Endothelial cell of umbilical vein (primary cell): Measurements from ENCODE around the gene SDC1.

ENCODE experiments used
- EZH2 ChIP-seq: IDR thresholded peaks from 2 replicates; pipeline ENCODE4 v1.6.1; 2012; ENCODE audit warnings: borderline replicate concordance, low read depth, mild to moderate bottlenecking, moderate library complexity, low read length, inconsistent platforms; ENCODE audit not compliant: severe bottlenecking
- FOS ChIP-seq: IDR thresholded peaks from 2 replicates; pipeline ENCODE4 v1.6.1; 2011; ENCODE audit warnings: mild to moderate bottlenecking, low read length, moderate library complexity, borderline replicate concordance; ENCODE audit not compliant: insufficient read depth
- GATA2 ChIP-seq: IDR thresholded peaks from 2 replicates; pipeline ENCODE4 v1.7.0; 2011; ENCODE audit warnings: low read depth, mild to moderate bottlenecking, moderate library complexity, mixed read lengths, low read length; ENCODE audit not compliant: insufficient read length, insufficient read depth
- MYC ChIP-seq: IDR thresholded peaks from one replicate; pipeline ENCODE4 v1.6.1; 2011; ENCODE audit warnings: mild to moderate bottlenecking, low read depth, low read length
- POLR2A ChIP-seq: IDR thresholded peaks from 2 replicates; pipeline ENCODE4 v1.6.1; 2012; ENCODE audit warnings: low read depth, mild to moderate bottlenecking, control low read depth, low read length
- POLR2AphosphoS5 ChIP-seq: IDR thresholded peaks from 2 replicates; pipeline ENCODE4 v1.6.1; 2012; ENCODE audit warnings: low read depth, mild to moderate bottlenecking, control low read depth, low read length, moderate library complexity; ENCODE audit not compliant: insufficient read depth
- TF ChIP-seq, protein P1 (sequence below), 2 donors: IDR thresholded peaks; 1 replicate in 1 of 2; 2 replicates in 1 of 2; pipeline ENCODE4 v1.5.1; 2011; ENCODE audit warnings: low read length in 2 of 2, mild to moderate bottlenecking in 2 of 2, moderate library complexity in 2 of 2, control low read depth in 1 of 2, inconsistent platforms in 1 of 2, low read depth in 1 of 2; ENCODE audit not compliant: insufficient read depth in 1 of 2; ENCODE audit errors: extremely low read depth in 1 of 2
- TF ChIP-seq, protein P2 (sequence below): IDR thresholded peaks from 2 replicates; pipeline ENCODE4 v1.6.1; 2011; ENCODE audit not compliant: insufficient read depth, insufficient read length

- TF ChIP-seq, protein P1, sequence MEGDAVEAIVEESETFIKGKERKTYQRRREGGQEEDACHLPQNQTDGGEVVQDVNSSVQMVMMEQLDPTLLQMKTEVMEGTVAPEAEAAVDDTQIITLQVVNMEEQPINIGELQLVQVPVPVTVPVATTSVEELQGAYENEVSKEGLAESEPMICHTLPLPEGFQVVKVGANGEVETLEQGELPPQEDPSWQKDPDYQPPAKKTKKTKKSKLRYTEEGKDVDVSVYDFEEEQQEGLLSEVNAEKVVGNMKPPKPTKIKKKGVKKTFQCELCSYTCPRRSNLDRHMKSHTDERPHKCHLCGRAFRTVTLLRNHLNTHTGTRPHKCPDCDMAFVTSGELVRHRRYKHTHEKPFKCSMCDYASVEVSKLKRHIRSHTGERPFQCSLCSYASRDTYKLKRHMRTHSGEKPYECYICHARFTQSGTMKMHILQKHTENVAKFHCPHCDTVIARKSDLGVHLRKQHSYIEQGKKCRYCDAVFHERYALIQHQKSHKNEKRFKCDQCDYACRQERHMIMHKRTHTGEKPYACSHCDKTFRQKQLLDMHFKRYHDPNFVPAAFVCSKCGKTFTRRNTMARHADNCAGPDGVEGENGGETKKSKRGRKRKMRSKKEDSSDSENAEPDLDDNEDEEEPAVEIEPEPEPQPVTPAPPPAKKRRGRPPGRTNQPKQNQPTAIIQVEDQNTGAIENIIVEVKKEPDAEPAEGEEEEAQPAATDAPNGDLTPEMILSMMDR (IDR thresholded peaks at IDR 0.05; ENCODE audit: extremely low read depth in 1 of 2, insufficient read depth in 1 of 2, low read depth in 1 of 2, low read length in 2 of 2): no peak
- TF ChIP-seq POLR2AphosphoS5 (no peak), EZH2 (no peak), POLR2A (no peak), GATA2 (no peak), MYC (no peak), FOS (no peak)
- TF ChIP-seq, protein P2, sequence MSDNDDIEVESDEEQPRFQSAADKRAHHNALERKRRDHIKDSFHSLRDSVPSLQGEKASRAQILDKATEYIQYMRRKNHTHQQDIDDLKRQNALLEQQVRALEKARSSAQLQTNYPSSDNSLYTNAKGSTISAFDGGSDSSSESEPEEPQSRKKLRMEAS: no peak
Observed at GRCh38 chr2:20211420-20211819, 13.5 kb downstream of the SDC1 start.
